Suprapubic skin (tissue), 4 donors: ENCODE results near the gene ARHGAP32. TPM values are rescaled to one million over a fixed set of nuclear protein-coding genes. Genes with fewer than 3 reads are reported as not detected.
"Not testable (repeated sequence)": the region's sequence is repeated elsewhere in the genome, so short reads cannot be mapped to it uniquely, and the experiment has no call there.

Source experiments
- DNase-seq, 2 donors: peaks; one replicate each; pipeline ENCODE4 v3.0.0-alpha.2; 2019; ENCODE audit warnings: low spot score in 2 of 2
- H3K27ac ChIP-seq: fragments of 200-600 bp; sonication (generic); one replicate; pipeline ENCODE4 v1.5.1; 2019
- H3K27me3 ChIP-seq: fragments of 200-600 bp; sonication (generic); one replicate; pipeline ENCODE4 v1.5.1; 2019
- H3K36me3 ChIP-seq: fragments of 200-600 bp; sonication (generic); one replicate; pipeline ENCODE4 v1.5.1; 2019
- H3K4me1 ChIP-seq: fragments of 200-600 bp; sonication (generic); one replicate; pipeline ENCODE4 v1.5.1; 2019
- H3K4me3 ChIP-seq: fragments of 200-600 bp; sonication (generic); one replicate; pipeline ENCODE4 v1.5.1; 2019; ENCODE audit warnings: mild to moderate bottlenecking
- H3K9me3 ChIP-seq: fragments of 200-600 bp; sonication (generic); one replicate; pipeline ENCODE4 v1.5.1; 2019
- EP300 ChIP-seq: sonication (generic); formaldehyde crosslinking; IDR thresholded peaks from one replicate; pipeline ENCODE4 v1.6.1; 2017; ENCODE audit warnings: antibody characterized with exemption
- POLR2A ChIP-seq, 2 donors: fragments of 450-650 bp; IDR thresholded peaks; one replicate each; pipeline ENCODE4 v1.6.1; 2017; ENCODE audit warnings: antibody characterized with exemption in 2 of 2, mild to moderate bottlenecking in 2 of 2, moderate library complexity in 2 of 2
- POLR2AphosphoS5 ChIP-seq, 3 donors: sonication (generic); formaldehyde crosslinking; IDR thresholded peaks; one replicate each; pipeline ENCODE4 v1.6.1; 2017; ENCODE audit warnings: antibody characterized with exemption in 3 of 3
- WGBS: methylation state at CpG from one replicate; pipeline ENCODE4 v1.1.5; 2018; 5-methylcytosine and 5-hydroxymethylcytosine counted together
- total RNA-seq, 4 donors: library from RNA; depleted of rRNA; stranded (reverse); fragments of >200 nt; gene quantifications; one replicate each; pipeline ENCODE4 v1.1.0, GENCODE V29; 2016
- TF ChIP-seq, protein P1 (sequence below), 2 donors: fragments of 200-600 bp in 1 of 2; fragments of 450-650 bp in 1 of 2; sonication (generic) in 1 of 2; IDR thresholded peaks; one replicate each; pipeline ENCODE4 v1.5.1; 2016 to 2019; ENCODE audit warnings: antibody characterized with exemption in 2 of 2, mild to moderate bottlenecking in 1 of 2, moderate library complexity in 1 of 2

The ARHGAP32 gene
- total RNA-seq, 4 donors from 2014 or later = 49.5 to 93.4 (median 62.1) TPM

DNA sequence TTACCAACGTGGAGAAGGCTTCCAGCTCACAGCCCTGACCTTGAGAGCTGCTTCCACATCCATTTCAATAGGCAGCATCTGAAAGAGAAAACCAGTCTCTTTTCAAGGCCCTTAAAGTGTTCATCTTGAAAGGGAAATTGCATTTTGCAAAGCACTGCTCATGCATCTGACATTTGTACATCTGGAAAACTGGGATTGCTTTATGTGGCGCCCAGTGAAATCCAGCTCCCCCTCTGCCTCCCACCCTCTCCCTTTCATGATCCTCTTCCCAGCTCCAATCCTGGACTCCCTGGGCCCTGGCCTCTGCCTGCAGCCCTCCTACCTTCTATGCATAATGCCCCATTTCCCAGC is 266.9 kb downstream of the ARHGAP32 start:
- TF ChIP-seq POLR2AphosphoS5 (IDR thresholded peaks at IDR 0.05) = no peak
- TF ChIP-seq, protein P1, sequence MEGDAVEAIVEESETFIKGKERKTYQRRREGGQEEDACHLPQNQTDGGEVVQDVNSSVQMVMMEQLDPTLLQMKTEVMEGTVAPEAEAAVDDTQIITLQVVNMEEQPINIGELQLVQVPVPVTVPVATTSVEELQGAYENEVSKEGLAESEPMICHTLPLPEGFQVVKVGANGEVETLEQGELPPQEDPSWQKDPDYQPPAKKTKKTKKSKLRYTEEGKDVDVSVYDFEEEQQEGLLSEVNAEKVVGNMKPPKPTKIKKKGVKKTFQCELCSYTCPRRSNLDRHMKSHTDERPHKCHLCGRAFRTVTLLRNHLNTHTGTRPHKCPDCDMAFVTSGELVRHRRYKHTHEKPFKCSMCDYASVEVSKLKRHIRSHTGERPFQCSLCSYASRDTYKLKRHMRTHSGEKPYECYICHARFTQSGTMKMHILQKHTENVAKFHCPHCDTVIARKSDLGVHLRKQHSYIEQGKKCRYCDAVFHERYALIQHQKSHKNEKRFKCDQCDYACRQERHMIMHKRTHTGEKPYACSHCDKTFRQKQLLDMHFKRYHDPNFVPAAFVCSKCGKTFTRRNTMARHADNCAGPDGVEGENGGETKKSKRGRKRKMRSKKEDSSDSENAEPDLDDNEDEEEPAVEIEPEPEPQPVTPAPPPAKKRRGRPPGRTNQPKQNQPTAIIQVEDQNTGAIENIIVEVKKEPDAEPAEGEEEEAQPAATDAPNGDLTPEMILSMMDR (IDR thresholded peaks at IDR 0.05) = no peak
- no peak for TF ChIP-seq EP300
- TF ChIP-seq POLR2A (IDR thresholded peaks at IDR 0.05) = no peak
- Histone ChIP-seq H3K4me1 (no peaks in the 10 kb centered on the region), H3K9me3 (no peaks in the 10 kb centered on the region), H3K36me3 (no peaks in the 10 kb centered on the region), H3K27me3 (peaks cover 3% of the 10 kb centered on the region), H3K27ac (no peak overlapping the region), H3K4me3 (no peak overlapping the region)
- 54% methylated on average over 2 of the region's 2 CpGs for WGBS
- no peak for DNase-seq

DNA sequence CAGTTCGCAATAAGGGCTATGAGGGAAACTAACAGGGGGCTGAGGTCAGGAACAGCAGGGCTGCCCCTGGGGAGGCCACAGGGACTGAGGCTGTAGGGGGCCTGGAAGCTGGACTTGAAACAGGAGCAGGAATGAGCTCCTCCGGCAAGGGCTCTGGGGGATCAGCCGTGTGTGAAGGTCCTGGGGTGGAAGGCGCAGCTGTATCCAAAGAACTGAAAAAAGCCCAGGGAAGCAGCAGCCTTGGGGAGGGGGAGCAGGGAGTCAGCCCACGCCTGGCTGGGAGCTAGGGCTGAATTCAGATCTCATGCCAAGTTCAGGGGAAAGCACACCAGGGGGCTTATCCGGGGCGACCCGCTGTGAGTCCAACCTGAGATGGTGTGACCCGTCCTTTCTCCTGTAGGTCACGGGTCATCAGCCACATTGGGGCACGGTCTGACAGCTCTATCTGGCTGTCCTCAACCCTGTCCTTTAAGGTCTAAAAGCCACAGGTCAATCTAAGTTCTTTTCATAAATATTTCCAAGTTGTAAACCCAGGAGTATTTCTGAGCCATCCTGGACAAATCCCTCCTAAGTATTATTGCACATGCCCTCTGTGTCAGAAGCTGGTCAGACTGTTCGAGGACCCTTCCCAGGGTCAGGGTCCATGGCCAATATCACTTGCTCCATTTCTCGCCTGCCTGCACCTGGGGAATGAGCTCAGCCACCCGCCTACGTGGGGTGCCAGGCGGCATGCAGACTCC is 267.4 kb downstream of the ARHGAP32 start:
- H3K4me3 ChIP-seq = no peak overlapping the region
- 81% methylated on average over 16 of the region's 16 CpGs for WGBS
- H3K4me1 ChIP-seq = no peaks in the 10 kb centered on the region
- peaks cover 3% of the 10 kb centered on the region for H3K27me3 ChIP-seq
- H3K36me3 ChIP-seq = no peaks in the 10 kb centered on the region
- DNase-seq = no peak
- no peak overlapping the region for H3K27ac ChIP-seq
- H3K9me3 ChIP-seq = no peaks in the 10 kb centered on the region
- TF ChIP-seq POLR2A (IDR thresholded peaks at IDR 0.05) (no peak), POLR2AphosphoS5 (IDR thresholded peaks at IDR 0.05) (no peak), EP300 (no peak)
- TF ChIP-seq, protein P1 (IDR thresholded peaks at IDR 0.05) = no peak

DNA sequence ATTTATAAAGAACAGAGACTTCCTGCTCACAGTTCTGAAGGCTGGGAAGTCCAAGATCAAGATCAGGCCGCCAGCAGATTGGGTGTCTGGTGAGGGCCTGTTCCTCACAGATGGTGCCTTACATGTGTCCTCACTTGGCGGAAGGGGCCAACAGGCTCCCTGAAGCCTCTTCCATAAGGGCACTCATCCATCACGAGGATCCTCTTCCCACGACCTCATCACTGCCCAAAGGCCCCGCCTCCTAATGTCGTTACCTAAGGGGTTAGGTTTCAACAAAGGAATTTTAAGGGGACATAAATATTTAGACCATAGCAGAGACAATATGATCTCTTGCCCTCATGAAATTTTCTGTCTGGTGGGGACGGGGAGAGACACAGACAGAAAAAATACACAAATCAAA is 268.0 kb downstream of the ARHGAP32 start:
- Histone ChIP-seq H3K9me3 (no peaks in the 10 kb centered on the region), H3K36me3 (no peaks in the 10 kb centered on the region), H3K4me1 (no peaks in the 10 kb centered on the region), H3K27ac (no peak overlapping the region), H3K27me3 (peaks cover 3% of the 10 kb centered on the region), H3K4me3 (no peak overlapping the region)
- TF ChIP-seq EP300 = no peak
- no peak for TF ChIP-seq POLR2A (IDR thresholded peaks at IDR 0.05)
- TF ChIP-seq POLR2AphosphoS5 (IDR thresholded peaks at IDR 0.05) = no peak
- TF ChIP-seq, protein P1 (IDR thresholded peaks at IDR 0.05) = no peak
- DNase-seq = no peak
- 86% methylated on average over 7 of the region's 7 CpGs for WGBS

DNA sequence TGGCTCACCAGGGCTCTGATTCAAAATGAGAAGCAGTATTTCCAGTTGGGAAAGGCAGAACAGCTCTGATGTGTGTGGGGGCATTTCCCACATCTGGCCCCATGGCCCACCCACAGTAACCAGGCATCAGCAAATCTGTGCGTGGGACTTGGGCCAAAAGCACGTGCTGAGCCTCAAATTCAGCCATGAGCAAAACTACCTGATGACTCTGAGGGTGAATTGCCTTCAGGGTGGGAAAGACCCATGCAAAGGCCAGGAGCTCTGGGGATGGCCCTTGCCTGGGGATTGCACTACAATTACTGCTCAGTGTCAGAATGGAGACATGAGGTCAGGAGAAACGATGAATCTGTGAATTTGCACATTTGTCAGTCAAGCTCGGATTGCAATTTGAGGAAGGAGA is 270.3 kb downstream of the ARHGAP32 start:
- peaks cover 3% of the 10 kb centered on the region for H3K27me3 ChIP-seq
- no peak for DNase-seq
- H3K36me3 ChIP-seq = no peaks in the 10 kb centered on the region
- H3K27ac ChIP-seq = no peak overlapping the region
- no peaks in the 10 kb centered on the region for H3K9me3 ChIP-seq
- H3K4me1 ChIP-seq = peaks cover 12% of the 10 kb centered on the region
- TF ChIP-seq, protein P1 (IDR thresholded peaks at IDR 0.05) = no peak
- TF ChIP-seq POLR2A (IDR thresholded peaks at IDR 0.05) (no peak), POLR2AphosphoS5 (IDR thresholded peaks at IDR 0.05) (no peak), EP300 (no peak)
- WGBS = 72% methylated on average over 4 of the region's 4 CpGs
- H3K4me3 ChIP-seq = no peak overlapping the region

DNA sequence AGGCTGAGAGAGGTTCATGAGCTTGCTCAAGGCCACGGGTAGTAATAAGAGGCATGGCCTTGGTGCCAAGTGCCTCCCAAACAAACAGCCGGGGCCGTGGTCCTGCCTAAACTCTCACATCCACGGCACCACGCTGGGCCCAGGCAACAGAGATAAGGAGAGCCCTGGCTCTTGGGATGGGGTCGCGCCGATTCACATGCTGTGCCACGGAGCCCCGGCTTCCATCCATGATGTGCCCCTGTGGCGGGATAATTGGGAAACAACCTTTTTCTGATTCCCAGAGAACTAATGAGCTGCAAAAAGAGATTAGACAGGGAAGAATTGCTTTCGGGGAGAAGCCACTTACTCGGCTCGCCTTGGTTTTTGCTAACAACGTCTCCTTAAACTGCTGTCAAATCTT is 271.5 kb downstream of the ARHGAP32 start:
- H3K27me3 ChIP-seq = peaks cover 3% of the 10 kb centered on the region
- no peaks in the 10 kb centered on the region for H3K9me3 ChIP-seq
- WGBS = 92% methylated on average over 15 of the region's 15 CpGs
- no peak overlapping the region for H3K27ac ChIP-seq
- no peak for DNase-seq
- H3K4me1 ChIP-seq = peaks cover 12% of the 10 kb centered on the region
- TF ChIP-seq EP300 (no peak), POLR2AphosphoS5 (IDR thresholded peaks at IDR 0.05) (no peak), POLR2A (IDR thresholded peaks at IDR 0.05) (no peak)
- TF ChIP-seq, protein P1 (IDR thresholded peaks at IDR 0.05) = no peak
- H3K4me3 ChIP-seq = no peak overlapping the region
- no peaks in the 10 kb centered on the region for H3K36me3 ChIP-seq

DNA sequence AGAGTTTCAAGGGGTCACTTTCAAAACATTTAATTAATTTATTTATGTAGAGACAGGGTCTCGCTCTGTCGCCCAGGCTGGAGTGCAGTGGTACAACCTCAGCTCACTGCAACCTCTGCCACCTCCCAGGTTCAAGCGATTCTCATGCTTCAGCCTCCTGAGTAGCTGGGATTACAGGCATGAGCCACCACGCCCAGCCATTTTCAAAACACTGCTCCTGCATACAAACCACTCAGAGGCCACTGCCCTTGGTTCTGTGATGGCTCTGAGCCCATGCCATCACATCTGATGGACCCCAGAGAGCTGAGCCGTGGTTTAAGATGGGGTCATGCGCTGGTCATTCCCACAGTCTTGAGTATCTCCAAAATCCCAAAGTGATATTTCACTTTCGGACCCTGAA is 272.5 kb downstream of the ARHGAP32 start:
- not testable (repeated sequence) for H3K9me3 ChIP-seq, H3K4me3 ChIP-seq, H3K27ac ChIP-seq, H3K36me3 ChIP-seq, DNase-seq, H3K27me3 ChIP-seq
- H3K4me1 ChIP-seq = peaks cover 18% of the 10 kb centered on the region
- 62% methylated on average over 7 of the region's 7 CpGs for WGBS
